ENCODE results near the gene GCHFR.

Gene GCHFR

DNA sequence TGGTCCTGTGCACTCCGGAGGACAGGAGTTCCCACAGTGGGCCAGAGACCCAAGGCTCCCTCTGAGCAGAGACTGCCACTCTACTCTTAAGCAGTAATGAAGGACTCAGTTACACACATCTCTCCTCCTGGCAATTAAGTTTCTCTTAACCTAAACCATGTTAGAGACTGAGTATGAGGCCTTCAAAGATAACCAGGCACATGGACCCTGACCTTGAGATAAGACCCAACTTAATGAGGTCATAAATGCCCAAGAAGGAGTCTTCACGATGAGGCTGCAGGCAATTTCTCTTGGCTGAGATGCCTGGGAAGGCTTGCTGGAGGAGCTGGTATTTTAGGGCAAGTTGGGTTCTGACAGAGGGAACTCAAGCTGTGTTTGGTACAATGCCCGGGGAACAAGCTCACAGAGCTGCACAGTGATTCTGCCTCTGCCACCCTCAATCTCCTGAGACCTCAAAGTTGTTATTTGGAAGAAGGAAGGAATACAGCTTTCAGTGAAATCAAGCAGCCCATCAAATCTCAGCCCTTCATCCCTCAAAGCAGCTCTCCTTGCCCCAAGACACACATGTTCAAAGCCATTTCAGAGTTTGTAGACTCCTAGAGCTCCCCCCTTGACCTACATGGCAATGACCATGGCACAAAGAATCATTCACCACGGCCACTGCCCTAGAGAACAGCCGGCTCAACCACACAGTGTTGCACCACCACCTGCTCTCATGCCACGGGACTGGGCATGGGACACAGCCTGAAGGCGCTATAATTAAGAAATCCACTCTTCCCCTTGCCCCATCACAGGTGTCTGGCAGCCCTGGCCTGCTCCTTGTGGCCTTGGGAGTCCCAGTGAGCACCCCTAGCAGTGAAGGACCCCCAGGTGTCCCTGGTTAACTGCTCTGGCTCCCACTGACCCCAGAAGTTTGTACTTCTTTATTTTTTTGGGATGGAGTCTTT lies 15.9 kb upstream of the GCHFR start:
- Histone ChIP-seq H3K27ac (replicated peaks) (no peak overlapping the region; the same call in 1 of the 2 replicates), H3K27me3 (ENCODE audit: insufficient read depth, poor library complexity, severe bottlenecking) (no peaks in the 10 kb centered on the region), H3K4me3 (replicated peaks; ENCODE audit: insufficient read depth, low read length) (no peak overlapping the region)
- peak in 1 of 2 experiments; percentile 73 for DNase-seq (ENCODE audit: low read depth in 1 of 2, low spot score in 1 of 2)
- no peak for TF ChIP-seq GABPA (IDR thresholded peaks at IDR 0.05; ENCODE audit: low read depth)
- no peak for TF ChIP-seq CTCF (IDR thresholded peaks at IDR 0.05; ENCODE audit: insufficient read depth, low read length)

DNA sequence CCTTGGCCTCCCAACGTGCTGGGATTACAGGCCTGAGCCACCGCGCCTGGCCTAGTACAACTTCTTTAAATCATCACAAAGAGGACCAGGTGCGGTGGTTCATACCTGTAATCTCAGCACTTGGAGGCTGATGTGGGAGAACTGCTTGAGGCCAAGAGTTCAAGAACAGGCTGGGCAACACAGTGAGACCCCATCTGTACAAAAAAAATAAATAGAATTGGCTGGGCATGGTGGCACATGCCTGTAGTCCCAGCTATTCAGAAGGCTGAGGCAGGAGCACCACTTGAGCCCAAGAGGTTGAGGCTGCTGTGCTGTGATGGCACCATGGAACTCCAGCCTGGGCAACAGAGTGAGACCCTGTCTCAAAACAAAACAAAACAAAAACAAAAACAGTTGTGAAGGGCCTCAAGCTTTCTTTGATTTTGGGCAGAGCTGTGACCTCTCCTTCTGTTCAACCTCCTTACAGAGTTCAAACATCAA lies 14.7 kb upstream of the GCHFR start:
- Histone ChIP-seq H3K27ac (replicated peaks) (no peak overlapping the region), H3K4me3 (replicated peaks; ENCODE audit: insufficient read depth, low read length) (no peak overlapping the region), H3K27me3 (ENCODE audit: insufficient read depth, poor library complexity, severe bottlenecking) (no peaks in the 10 kb centered on the region)
- TF ChIP-seq GABPA (IDR thresholded peaks at IDR 0.05; ENCODE audit: low read depth) (no peak), CTCF (IDR thresholded peaks at IDR 0.05; ENCODE audit: insufficient read depth, low read length) (no peak), SPI1 (IDR thresholded peaks at IDR 0.05; ENCODE audit: borderline replicate concordance, low read depth) (no peak), POLR2AphosphoS5 (IDR thresholded peaks at IDR 0.05; ENCODE audit: low read depth) (no peak)
- TF ChIP-seq, protein P1, sequence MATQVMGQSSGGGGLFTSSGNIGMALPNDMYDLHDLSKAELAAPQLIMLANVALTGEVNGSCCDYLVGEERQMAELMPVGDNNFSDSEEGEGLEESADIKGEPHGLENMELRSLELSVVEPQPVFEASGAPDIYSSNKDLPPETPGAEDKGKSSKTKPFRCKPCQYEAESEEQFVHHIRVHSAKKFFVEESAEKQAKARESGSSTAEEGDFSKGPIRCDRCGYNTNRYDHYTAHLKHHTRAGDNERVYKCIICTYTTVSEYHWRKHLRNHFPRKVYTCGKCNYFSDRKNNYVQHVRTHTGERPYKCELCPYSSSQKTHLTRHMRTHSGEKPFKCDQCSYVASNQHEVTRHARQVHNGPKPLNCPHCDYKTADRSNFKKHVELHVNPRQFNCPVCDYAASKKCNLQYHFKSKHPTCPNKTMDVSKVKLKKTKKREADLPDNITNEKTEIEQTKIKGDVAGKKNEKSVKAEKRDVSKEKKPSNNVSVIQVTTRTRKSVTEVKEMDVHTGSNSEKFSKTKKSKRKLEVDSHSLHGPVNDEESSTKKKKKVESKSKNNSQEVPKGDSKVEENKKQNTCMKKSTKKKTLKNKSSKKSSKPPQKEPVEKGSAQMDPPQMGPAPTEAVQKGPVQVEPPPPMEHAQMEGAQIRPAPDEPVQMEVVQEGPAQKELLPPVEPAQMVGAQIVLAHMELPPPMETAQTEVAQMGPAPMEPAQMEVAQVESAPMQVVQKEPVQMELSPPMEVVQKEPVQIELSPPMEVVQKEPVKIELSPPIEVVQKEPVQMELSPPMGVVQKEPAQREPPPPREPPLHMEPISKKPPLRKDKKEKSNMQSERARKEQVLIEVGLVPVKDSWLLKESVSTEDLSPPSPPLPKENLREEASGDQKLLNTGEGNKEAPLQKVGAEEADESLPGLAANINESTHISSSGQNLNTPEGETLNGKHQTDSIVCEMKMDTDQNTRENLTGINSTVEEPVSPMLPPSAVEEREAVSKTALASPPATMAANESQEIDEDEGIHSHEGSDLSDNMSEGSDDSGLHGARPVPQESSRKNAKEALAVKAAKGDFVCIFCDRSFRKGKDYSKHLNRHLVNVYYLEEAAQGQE (IDR thresholded peaks at IDR 0.05; ENCODE audit: insufficient replicate concordance, low read depth): no peak
- DNase-seq (ENCODE audit: low read depth in 1 of 2, low spot score in 1 of 2): no peak

DNA sequence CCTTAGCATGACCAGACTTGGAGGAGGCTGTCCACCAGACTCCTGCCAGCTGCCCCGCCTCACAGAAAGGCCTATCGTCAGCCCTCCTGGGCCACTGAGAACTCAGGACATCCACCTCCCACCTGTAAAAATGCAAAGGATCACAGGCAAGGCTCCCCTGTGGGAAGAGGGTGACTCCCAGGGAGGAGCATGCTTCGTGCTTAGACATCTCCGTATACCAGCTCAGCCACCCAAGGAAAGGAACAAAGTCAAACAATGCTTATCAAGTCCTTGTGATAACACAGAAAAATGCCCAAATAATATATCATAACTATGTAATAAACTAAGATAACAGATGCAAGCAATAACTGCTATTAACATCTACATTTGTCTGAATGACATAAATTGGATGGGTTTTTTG lies 13.0 kb upstream of the GCHFR start:
- no peaks in the 10 kb centered on the region for H3K27me3 ChIP-seq (ENCODE audit: insufficient read depth, poor library complexity, severe bottlenecking)
- no peak for DNase-seq (ENCODE audit: low read depth in 1 of 2, low spot score in 1 of 2)
- TF ChIP-seq POLR2AphosphoS5 (IDR thresholded peaks at IDR 0.05; ENCODE audit: low read depth): no peak
- TF ChIP-seq, protein P1 (IDR thresholded peaks at IDR 0.05; ENCODE audit: insufficient replicate concordance, low read depth): no peak
- TF ChIP-seq SPI1 (IDR thresholded peaks at IDR 0.05; ENCODE audit: borderline replicate concordance, low read depth): no peak
- no peak for TF ChIP-seq GABPA (IDR thresholded peaks at IDR 0.05; ENCODE audit: low read depth)
- no peak for TF ChIP-seq CTCF (IDR thresholded peaks at IDR 0.05; ENCODE audit: insufficient read depth, low read length)
- no peak overlapping the region for H3K27ac ChIP-seq (replicated peaks)
- H3K4me3 ChIP-seq (replicated peaks; ENCODE audit: insufficient read depth, low read length): no peak overlapping the region

Measured in HL-60 (cell line).